Keratinocyte (primary cell): Measurements from ENCODE around the gene GNG3. TPM values are rescaled to one million over a fixed set of nuclear protein-coding genes. Genes with fewer than 3 reads are reported as not detected.
A peak's percentile ranks its signal among the peaks of the same experiment; 100 is the strongest.

ENCODE experiments used
- DNase-seq: peaks from one replicate; pipeline ENCODE4 v3.0.0-alpha.2; 2011; ENCODE audit warnings: low read depth, missing footprints, low spot score
- FAIRE-seq: peaks from 2 replicates; lab custom pipeline; 2011; peaks lifted over from hg19 to GRCh38; lab: Jason Lieb, UNC
- H2AFZ ChIP-seq: 2 replicates; pipeline ENCODE4 v1.6.0; 2012; ENCODE audit warnings: low read length, control low read depth, inconsistent platforms; ENCODE audit not compliant: control insufficient read depth
- H3K27ac ChIP-seq: 2 replicates; pipeline ENCODE4 v1.5.1; 2011; ENCODE audit warnings: low read length; ENCODE audit not compliant: control insufficient read depth, insufficient read depth
- H3K27me3 ChIP-seq: 3 replicates; pipeline ENCODE4 v1.6.0; 2011; ENCODE audit warnings: low read length; ENCODE audit not compliant: control insufficient read depth, insufficient read depth; ENCODE audit errors: extremely low read depth
- H3K36me3 ChIP-seq, 2 experiments: 2 replicates in 1 of 2; 3 replicates in 1 of 2; pipeline ENCODE4 v1.5.1; 2011; ENCODE audit warnings: low read length in 2 of 2, mild to moderate bottlenecking in 1 of 2; ENCODE audit not compliant: control insufficient read depth in 2 of 2, insufficient read depth in 2 of 2; ENCODE audit errors: extremely low read depth in 1 of 2
- H3K4me1 ChIP-seq: 3 replicates; pipeline ENCODE4 v1.5.1; 2011; ENCODE audit warnings: low read length; ENCODE audit not compliant: control insufficient read depth, insufficient read depth; ENCODE audit errors: extremely low read depth
- H3K4me2 ChIP-seq: 3 replicates; pipeline ENCODE4 v1.6.0; 2011; ENCODE audit warnings: low read depth, low read length; ENCODE audit not compliant: control insufficient read depth, insufficient read depth; ENCODE audit errors: extremely low read depth
- H3K4me3 ChIP-seq, 3 experiments: fragments of 200-600 bp in 1 of 3; sonication (generic) in 1 of 3; 2 replicates in 2 of 3; 3 replicates in 1 of 3; pipeline ENCODE4 v1.5.1; 2011 to 2016; ENCODE audit warnings: low read length in 3 of 3, mild to moderate bottlenecking in 3 of 3, control low read depth in 2 of 3, inconsistent platforms in 1 of 3, low read depth in 1 of 3, mixed read lengths in 1 of 3, mixed run types in 1 of 3, moderate library complexity in 1 of 3; ENCODE audit not compliant: control insufficient read depth in 2 of 3, insufficient read depth in 2 of 3; ENCODE audit errors: extremely low read depth in 1 of 3
- H3K79me2 ChIP-seq: 2 replicates; pipeline ENCODE4 v1.6.0; 2012; ENCODE audit warnings: low read length; ENCODE audit not compliant: control insufficient read depth, insufficient read depth
- H3K9ac ChIP-seq: 3 replicates; pipeline ENCODE4 v1.6.0; 2011; ENCODE audit warnings: low read length; ENCODE audit not compliant: control insufficient read depth, insufficient read depth; ENCODE audit errors: extremely low read depth
- H3K9me1 ChIP-seq: 3 replicates; pipeline ENCODE4 v1.6.0; 2011; ENCODE audit warnings: low read length; ENCODE audit not compliant: control insufficient read depth, insufficient read depth; ENCODE audit errors: extremely low read depth
- H3K9me3 ChIP-seq: 2 replicates; pipeline ENCODE4 v1.5.1; 2012; ENCODE audit warnings: low read depth, low read length; ENCODE audit not compliant: control insufficient read depth
- H4K20me1 ChIP-seq: 3 replicates; pipeline ENCODE4 v1.6.0; 2011; ENCODE audit warnings: low read length; ENCODE audit not compliant: control insufficient read depth, insufficient read depth; ENCODE audit errors: extremely low read depth
- CTCF ChIP-seq, 3 experiments: IDR thresholded peaks in 1 of 3; conservative IDR thresholded peaks in 1 of 3; optimal IDR thresholded peaks in 1 of 3; 2 replicates in 2 of 3; 3 replicates in 1 of 3; pipeline versions ENCODE3 to v1.5.1; 2011; ENCODE audit warnings: low read length in 3 of 3, mild to moderate bottlenecking in 3 of 3, moderate library complexity in 2 of 3, control low read depth in 1 of 3, inconsistent platforms in 1 of 3; ENCODE audit not compliant: insufficient read depth in 2 of 3; ENCODE audit errors: extremely low read depth in 1 of 3
- EZH2 ChIP-seq: IDR thresholded peaks from one replicate; pipeline ENCODE4 v1.6.1; 2012; ENCODE audit warnings: inconsistent platforms, mild to moderate bottlenecking, low read length, moderate library complexity
- dilution Hi-C: fragments of 300-500 bp; cut with MboI; formaldehyde crosslinking; loops from one replicate; pipeline ENCODE4 v1.7.0; 2020; ENCODE audit warnings: low sequenced_read_pairs; ENCODE audit not compliant: extremely low pct_ligation_motif_present
- polyA plus RNA-seq, 5 experiments: library from polyadenylated mRNA; depleted of rRNA in 3 of 5; stranded (reverse) in 3 of 5; stranded (forward) in 1 of 5; unstranded in 1 of 5; fragments of >200 nt; gene quantifications; 1 replicate in 1 of 5; 2 replicates in 3 of 5; 3 replicates in 1 of 5; pipeline versions ENCODE4 v1.2.1 to v1.2.3, GENCODE V29; 2011 to 2012; ENCODE audit warnings: missing spikeins in 2 of 5, low read depth in 1 of 5, low replicate concordance in 1 of 5

GNG3 gene
- polyA plus RNA-seq, 1 donor (not counting 4 experiments of a cell fraction or from before 2014, with no cell fraction given): not detected

- dilution Hi-C loops: no loop called here
- peaks cover 37 to 44% of the 10 kb centered on the region in 2 experiments for H3K36me3 ChIP-seq
- no peak for DNase-seq
Observed at GRCh38 chr11:62721994-62722393, 14.5 kb downstream of the GNG3 start.

GRCh38 chr11:62724171-62724570 lies 16.7 kb downstream of the GNG3 start:
- Histone ChIP-seq H3K27me3 (no peaks in the 10 kb centered on the region), H3K4me3 (peak overlapping the region in 2 of 3 experiments; percentile 80 to 99), H3K9me1 (no peaks in the 10 kb centered on the region), H2AFZ (no peak overlapping the region), H3K9me3 (no peaks in the 10 kb centered on the region), H4K20me1 (peaks cover 4% of the 10 kb centered on the region), H3K36me3 (peaks cover 28 to 34% of the 10 kb centered on the region in 2 experiments), H3K9ac (peak overlapping the region; percentile 94), H3K27ac (no peak overlapping the region), H3K79me2 (peaks cover 69% of the 10 kb centered on the region), H3K4me1 (peaks cover 12% of the 10 kb centered on the region), H3K4me2 (peak overlapping the region; percentile 98)
- no peak for DNase-seq
- dilution Hi-C loops: no loop called here
- TF ChIP-seq CTCF (optimal IDR thresholded peaks at IDR 0.05 in 1 of 3, IDR thresholded peaks at IDR 0.05 in 1 of 3, conservative IDR thresholded peaks at IDR 0.05 in 1 of 3; ENCODE audit: extremely low read depth in 1 of 3, insufficient read depth in 2 of 3, low read length in 3 of 3): no peak
- TF ChIP-seq EZH2: no peak
- FAIRE-seq: no peak

More at GRCh38 chr11:62721994-62722393, 14.5 kb downstream of the GNG3 start:
- Histone ChIP-seq H3K79me2 (peaks cover 69% of the 10 kb centered on the region), H3K27me3 (no peaks in the 10 kb centered on the region), H3K4me2 (no peak overlapping the region), H3K4me1 (peaks cover 12% of the 10 kb centered on the region), H3K4me3 (no peak overlapping the region), H3K9me1 (no peaks in the 10 kb centered on the region), H2AFZ (no peak overlapping the region), H3K9ac (no peak overlapping the region), H3K9me3 (no peaks in the 10 kb centered on the region), H4K20me1 (peaks cover 4% of the 10 kb centered on the region), H3K27ac (no peak overlapping the region)
- peak in 2 of 3 experiments; percentile 15 to 26 for TF ChIP-seq CTCF (optimal IDR thresholded peaks at IDR 0.05 in 1 of 3, IDR thresholded peaks at IDR 0.05 in 1 of 3, conservative IDR thresholded peaks at IDR 0.05 in 1 of 3; ENCODE audit: extremely low read depth in 1 of 3, insufficient read depth in 2 of 3, low read length in 3 of 3)
- TF ChIP-seq EZH2: no peak
- no peak for FAIRE-seq
